ENCODE measurements around the gene PLP1. TPM values are rescaled to one million over a fixed set of nuclear protein-coding genes. Genes with fewer than 3 reads are reported as not detected.
"Not testable (repeated sequence)": the region's sequence is repeated elsewhere in the genome, so short reads cannot be mapped to it uniquely, and the experiment has no call there.

PLP1 gene
- total RNA-seq, 4 donors from 2014 or later, result 5.4 to 15.7 (median 10.6) TPM

DNA sequence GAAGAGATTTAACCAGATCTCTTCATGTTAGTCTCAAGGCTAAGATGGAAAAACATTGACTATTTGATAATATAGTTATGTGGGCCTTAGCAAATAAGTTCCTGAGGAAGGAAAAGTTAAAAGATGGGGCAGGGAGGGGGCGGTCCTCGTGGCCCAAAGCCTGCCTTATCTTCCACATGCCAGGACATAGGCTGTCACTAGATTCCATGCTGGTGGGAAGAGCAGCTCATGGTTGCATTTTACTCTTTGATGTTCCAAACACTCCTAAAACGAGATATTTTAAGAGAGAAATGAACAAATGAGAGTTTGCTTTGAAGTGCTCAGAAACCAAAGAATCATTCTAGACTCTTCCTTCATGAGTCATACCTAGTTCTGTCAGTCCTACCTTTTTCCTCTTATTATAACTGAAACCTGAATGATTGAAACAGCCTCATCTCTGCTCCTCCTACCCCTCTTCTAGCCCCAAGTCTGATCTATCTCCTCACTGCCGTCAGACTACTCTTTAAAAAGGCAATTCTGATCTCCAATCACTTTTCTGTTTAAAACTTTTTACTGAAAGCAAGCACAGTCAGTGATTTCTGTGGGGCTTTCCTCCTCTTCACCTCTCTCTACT, 30.3 kb downstream of the PLP1 start:
- no peak overlapping the region for H3K4me3 ChIP-seq (ENCODE audit: low read depth, poor library complexity, severe bottlenecking)
- WGBS, 2 donors, result 55 to 74% methylated on average over 4 of the region's 4 CpGs
- intact Hi-C loops (cut with DNase I; ENCODE audit: low total_unique reads), result no loop called here
- TF ChIP-seq POLR2A (IDR thresholded peaks at IDR 0.05), result no peak
- TF ChIP-seq, protein P1, sequence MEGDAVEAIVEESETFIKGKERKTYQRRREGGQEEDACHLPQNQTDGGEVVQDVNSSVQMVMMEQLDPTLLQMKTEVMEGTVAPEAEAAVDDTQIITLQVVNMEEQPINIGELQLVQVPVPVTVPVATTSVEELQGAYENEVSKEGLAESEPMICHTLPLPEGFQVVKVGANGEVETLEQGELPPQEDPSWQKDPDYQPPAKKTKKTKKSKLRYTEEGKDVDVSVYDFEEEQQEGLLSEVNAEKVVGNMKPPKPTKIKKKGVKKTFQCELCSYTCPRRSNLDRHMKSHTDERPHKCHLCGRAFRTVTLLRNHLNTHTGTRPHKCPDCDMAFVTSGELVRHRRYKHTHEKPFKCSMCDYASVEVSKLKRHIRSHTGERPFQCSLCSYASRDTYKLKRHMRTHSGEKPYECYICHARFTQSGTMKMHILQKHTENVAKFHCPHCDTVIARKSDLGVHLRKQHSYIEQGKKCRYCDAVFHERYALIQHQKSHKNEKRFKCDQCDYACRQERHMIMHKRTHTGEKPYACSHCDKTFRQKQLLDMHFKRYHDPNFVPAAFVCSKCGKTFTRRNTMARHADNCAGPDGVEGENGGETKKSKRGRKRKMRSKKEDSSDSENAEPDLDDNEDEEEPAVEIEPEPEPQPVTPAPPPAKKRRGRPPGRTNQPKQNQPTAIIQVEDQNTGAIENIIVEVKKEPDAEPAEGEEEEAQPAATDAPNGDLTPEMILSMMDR (IDR thresholded peaks at IDR 0.05), result no peak
- DNase-seq (ENCODE audit: low spot score in 2 of 2), result no peak

DNA sequence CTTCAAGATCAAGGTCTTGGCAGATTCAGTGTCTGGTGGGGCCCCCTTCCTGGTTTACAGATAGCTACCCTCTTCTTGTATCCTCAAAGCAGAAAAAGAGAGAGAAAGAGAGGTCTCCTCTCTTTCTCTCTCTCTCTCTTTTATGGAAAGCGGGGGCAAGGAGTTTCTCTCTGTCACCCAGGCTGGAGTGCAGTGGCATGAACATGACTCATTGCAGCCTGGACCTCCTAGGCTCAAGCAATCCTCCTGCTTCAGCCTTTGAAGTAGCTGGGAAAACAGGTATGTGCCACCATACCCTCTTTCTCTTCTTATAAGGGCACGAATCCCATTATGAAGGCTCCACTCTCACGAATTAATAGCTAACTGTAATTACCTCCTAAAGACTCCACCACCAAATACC, 35.2 kb downstream of the PLP1 start:
- intact Hi-C loops (cut with DNase I; ENCODE audit: low total_unique reads), result no loop called here
- H3K4me3 ChIP-seq (ENCODE audit: low read depth, poor library complexity, severe bottlenecking), result no peak overlapping the region
- WGBS, 2 donors, result 67 to 97% methylated on average over 3 of the region's 3 CpGs
- TF ChIP-seq POLR2A (IDR thresholded peaks at IDR 0.05), result no peak
- TF ChIP-seq, protein P1 (IDR thresholded peaks at IDR 0.05), result no peak
- no peak for DNase-seq (ENCODE audit: low spot score in 2 of 2)

DNA sequence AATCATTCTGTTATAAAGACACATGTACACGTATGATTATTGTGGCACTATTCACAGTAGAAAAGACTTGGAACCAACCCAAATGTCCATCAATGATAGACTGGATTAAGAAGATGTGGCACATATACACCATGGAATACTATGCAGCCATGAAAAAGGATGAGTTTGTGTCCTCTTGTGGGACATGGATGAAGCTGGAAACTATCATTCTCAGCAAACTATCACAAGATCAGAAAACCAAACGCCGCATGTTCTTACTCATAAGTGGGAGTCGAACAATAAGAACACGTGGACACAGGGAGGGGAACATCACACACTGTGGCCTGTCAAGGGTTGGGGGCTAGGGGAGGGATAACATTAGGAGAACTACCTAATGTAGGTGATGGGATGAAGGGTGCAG, 40.5 kb downstream of the PLP1 start:
- H3K4me3 ChIP-seq (ENCODE audit: low read depth, poor library complexity, severe bottlenecking); intact Hi-C loops (cut with DNase I; ENCODE audit: low total_unique reads); DNase-seq (ENCODE audit: low spot score in 2 of 2): not testable (repeated sequence)
- WGBS, 2 donors, result 47 to 48% methylated on average over 5 of the region's 5 CpGs

DNA sequence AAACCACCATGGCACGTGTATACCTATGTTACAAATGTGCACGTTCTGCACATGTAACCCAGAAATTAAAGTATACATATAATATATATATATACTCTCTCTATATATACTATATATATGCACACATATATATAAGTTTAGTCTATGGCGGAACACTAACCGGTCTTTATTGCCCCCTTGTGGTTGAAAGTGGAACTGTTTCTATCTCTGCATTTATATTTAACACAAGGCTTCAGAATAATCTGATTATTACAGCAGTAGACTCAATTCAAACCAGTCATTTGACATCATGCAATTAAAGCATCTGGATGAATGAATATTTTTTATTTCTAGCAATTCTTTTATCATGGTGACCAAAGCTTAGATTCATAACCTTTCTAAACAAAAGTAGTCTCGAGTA, 40.9 kb downstream of the PLP1 start:
- TF ChIP-seq, protein P1 (IDR thresholded peaks at IDR 0.05), result no peak
- no peak for TF ChIP-seq POLR2A (IDR thresholded peaks at IDR 0.05)
- no peak overlapping the region for H3K4me3 ChIP-seq (ENCODE audit: low read depth, poor library complexity, severe bottlenecking)
- WGBS, 2 donors, result 19 to 21% methylated on average over 5 of the region's 5 CpGs
- intact Hi-C loops (cut with DNase I; ENCODE audit: low total_unique reads), result no loop called here
- peak in 1 of 2 donors; percentile 13 for DNase-seq (ENCODE audit: low spot score in 2 of 2)

DNA sequence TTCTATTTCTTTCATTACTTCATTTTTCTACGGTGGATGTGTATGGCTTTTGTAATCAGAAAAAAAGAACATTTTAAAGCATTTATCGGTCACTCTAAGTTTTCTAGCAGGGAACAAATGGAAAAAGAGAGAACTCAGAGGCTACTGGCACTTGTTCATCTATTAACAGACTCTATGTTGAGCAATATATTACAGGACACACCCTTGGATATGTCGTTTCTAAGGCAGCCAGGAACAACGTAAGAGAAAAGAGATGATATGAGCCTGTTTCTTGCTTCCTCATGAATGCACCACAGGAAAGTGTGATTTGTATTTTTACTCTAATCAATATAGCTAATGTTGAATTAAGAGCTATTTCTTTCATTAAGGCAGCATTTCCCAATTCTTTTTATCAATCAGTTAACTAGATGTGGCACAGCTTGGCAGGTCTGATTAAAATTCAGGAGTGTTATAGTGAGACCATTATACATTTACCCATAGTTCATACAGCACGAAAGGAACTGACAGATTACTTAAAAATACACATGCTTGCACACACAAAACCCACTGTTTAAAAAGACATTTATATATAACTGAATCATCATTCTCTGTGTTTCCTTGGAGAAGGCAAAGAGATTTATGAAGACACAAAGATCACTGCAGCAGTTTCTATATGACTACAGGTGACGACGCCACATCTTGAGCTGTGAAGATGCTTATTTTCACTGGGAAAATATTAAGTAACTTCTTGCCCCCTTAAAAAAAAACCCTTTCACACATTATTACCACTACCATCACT, 42.4 kb downstream of the PLP1 start:
- no peak for TF ChIP-seq POLR2A (IDR thresholded peaks at IDR 0.05)
- TF ChIP-seq, protein P1 (IDR thresholded peaks at IDR 0.05), result no peak
- intact Hi-C loops (cut with DNase I; ENCODE audit: low total_unique reads), result no loop called here
- no peak overlapping the region for H3K4me3 ChIP-seq (ENCODE audit: low read depth, poor library complexity, severe bottlenecking)
- WGBS, 2 donors, result 37 to 48% methylated on average over 7 of the region's 7 CpGs
- no peak for DNase-seq (ENCODE audit: low spot score in 2 of 2)

DNA sequence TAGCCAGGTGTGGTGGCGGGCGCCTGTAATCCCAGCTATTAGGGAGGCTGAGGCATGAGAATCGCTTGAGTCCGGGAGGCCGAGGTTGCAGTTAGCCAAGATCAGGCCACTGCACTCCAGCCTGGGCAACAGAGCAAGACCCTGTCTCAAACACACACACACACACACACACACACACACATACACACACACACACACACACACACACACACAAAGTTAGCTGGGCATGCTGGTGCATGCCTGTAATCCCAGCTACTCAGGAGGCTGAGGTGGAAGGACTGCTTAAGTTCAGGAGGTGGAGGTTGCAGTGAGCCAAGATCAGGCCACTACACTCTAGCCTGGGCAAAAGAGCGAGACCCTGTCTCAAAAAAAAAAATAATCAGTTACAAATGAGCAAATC, 44.2 kb downstream of the PLP1 start:
- DNase-seq (ENCODE audit: low spot score in 2 of 2); intact Hi-C loops (cut with DNase I; ENCODE audit: low total_unique reads); H3K4me3 ChIP-seq (ENCODE audit: low read depth, poor library complexity, severe bottlenecking): not testable (repeated sequence)
- 86 to 87% methylated on average over 1 to 6 of the region's 6 CpGs for WGBS, 2 donors

DNA sequence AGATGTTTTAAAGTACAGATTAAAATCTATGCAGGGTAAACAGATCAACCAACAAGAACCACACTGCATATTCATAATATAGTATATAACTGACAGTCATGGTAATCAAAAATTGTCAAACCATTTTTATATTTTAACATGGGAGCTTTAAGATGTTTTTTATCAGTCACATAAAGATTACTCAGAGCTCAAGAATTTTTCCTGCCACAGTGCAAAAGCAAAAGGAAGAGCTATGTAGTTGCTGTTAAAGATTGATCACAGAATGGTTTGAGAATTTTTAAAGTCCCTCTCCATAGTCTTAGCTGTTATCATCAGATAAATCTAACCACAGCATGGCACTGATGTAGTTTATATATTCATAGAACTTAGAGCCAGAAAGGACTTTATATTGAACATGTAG, 47.0 kb downstream of the PLP1 start:
- no peak overlapping the region for H3K4me3 ChIP-seq (ENCODE audit: low read depth, poor library complexity, severe bottlenecking)
- intact Hi-C loops (cut with DNase I; ENCODE audit: low total_unique reads), result no loop called here
- no peak for TF ChIP-seq POLR2A (IDR thresholded peaks at IDR 0.05)
- TF ChIP-seq, protein P1 (IDR thresholded peaks at IDR 0.05), result no peak
- no peak for DNase-seq (ENCODE audit: low spot score in 2 of 2)
